Measurements from ENCODE around the gene BPIFB2. TPM values are rescaled to one million over a fixed set of nuclear protein-coding genes. Genes with fewer than 3 reads are reported as not detected.

The BPIFB2 gene
- total RNA-seq, 2 experiments from 2014 or later: not detected

DNA sequence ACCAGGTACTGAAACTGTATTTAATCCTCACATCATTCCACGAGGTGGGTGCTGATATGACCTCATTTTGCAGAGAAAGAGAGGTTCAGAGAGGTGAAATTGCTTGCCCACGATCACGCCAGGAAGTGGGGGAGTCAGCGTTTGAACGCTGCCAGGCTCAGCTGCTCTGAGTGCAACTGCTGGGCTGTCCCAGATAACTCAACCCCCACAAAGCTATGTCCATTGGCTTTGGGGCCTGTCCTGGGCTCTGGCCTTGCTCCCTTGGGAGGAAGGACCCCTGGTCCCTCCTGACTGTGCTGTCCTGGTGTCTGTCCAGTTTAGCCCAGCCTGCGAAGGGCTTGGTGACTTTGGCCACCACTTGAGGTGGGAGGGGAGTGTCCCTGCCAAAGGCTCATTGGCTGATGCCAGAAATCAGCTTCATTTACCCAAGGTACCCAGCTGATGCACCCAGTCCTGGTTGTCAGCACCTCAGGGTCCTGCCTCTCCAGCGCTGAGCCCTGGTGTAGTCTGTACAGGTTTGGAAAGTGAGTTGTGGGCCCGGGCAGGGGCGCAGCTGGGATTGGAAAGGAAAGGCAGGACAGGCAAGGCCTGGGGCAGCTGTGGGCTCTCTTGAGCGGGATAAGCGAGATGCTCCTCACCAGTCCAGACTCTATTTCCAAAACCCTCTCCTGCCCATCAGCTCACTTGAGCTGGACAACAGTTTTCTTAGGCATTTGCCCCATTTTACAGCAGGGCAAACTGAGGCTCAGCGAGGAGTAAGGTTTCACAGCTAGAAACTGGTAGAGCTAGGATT is 41.7 kb upstream of the BPIFB2 start:
- CTCF ChIA-PET: interaction anchor here (0.9 to 3.2 kb wide), 2 partner anchors 20 to 39 kb away, joined by 4 to 19 read pairs; partner anchors contain the start of gene SUN5
- POLR2A ChIA-PET: interaction anchor here (1.4 to 2.4 kb wide), 3 partner anchors 10 to 20 kb away, joined by 4 to 8 read pairs (median 7); no protein-coding TSS in a partner anchor
- H3K9me3 Mint-ChIP-seq: no peaks in the 10 kb centered on the region
- H3K27ac Mint-ChIP-seq: peak overlapping the region; percentile 42
- no peaks in the 10 kb centered on the region for H3K27me3 Mint-ChIP-seq
- no peak overlapping the region for H3K4me3 Mint-ChIP-seq
- peak; percentile 60 for DNase-seq
- H3K36me3 Mint-ChIP-seq: no peaks in the 10 kb centered on the region
- H3K4me1 Mint-ChIP-seq (ENCODE audit: low read depth): peaks cover 74% of the 10 kb centered on the region
- intact Hi-C loops (cut with micrococcal nuclease): loop anchor here (5.0 kb wide), 1 partner anchor 608 kb away; the partner anchor contains the start of gene ASXL1

DNA sequence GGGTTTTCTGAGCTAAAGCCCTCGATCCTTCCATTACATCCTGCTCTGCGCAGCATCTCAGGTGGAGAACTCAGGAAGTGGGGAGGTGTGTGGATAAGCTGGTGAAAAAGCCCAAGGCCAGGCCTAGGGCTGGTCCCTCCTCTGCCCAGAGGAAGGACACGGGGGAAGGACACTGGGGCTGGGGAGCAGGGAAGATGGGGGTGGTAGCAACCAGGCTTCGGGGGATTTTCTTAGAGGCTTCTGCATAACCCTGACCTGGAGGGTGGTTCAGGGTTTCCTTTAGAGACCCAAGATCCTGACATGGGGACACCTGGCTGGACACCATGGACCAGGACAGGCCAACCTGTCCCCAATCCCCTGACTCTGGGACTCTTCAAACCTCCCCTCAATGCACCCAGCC is 41.1 kb upstream of the BPIFB2 start:
- ChIA-PET CTCF (interaction anchor here (0.9 to 3.2 kb wide), 2 partner anchors 20 to 38 kb away, joined by 4 to 19 read pairs; partner anchors contain the start of gene SUN5), POLR2A (interaction anchor here (1.4 to 2.4 kb wide), 3 partner anchors 10 to 21 kb away, joined by 4 to 8 read pairs (median 7); no protein-coding TSS in a partner anchor)
- DNase-seq: peak; percentile 9
- Mint-ChIP-seq H3K4me1 (ENCODE audit: low read depth) (peaks cover 75% of the 10 kb centered on the region), H3K27ac (no peak overlapping the region), H3K9me3 (no peaks in the 10 kb centered on the region), H3K4me3 (no peak overlapping the region), H3K36me3 (no peaks in the 10 kb centered on the region), H3K27me3 (no peaks in the 10 kb centered on the region)
- intact Hi-C loops (cut with micrococcal nuclease): loop anchor here (5.0 kb wide), 1 partner anchor 609 kb away; the partner anchor contains the start of gene ASXL1

DNA sequence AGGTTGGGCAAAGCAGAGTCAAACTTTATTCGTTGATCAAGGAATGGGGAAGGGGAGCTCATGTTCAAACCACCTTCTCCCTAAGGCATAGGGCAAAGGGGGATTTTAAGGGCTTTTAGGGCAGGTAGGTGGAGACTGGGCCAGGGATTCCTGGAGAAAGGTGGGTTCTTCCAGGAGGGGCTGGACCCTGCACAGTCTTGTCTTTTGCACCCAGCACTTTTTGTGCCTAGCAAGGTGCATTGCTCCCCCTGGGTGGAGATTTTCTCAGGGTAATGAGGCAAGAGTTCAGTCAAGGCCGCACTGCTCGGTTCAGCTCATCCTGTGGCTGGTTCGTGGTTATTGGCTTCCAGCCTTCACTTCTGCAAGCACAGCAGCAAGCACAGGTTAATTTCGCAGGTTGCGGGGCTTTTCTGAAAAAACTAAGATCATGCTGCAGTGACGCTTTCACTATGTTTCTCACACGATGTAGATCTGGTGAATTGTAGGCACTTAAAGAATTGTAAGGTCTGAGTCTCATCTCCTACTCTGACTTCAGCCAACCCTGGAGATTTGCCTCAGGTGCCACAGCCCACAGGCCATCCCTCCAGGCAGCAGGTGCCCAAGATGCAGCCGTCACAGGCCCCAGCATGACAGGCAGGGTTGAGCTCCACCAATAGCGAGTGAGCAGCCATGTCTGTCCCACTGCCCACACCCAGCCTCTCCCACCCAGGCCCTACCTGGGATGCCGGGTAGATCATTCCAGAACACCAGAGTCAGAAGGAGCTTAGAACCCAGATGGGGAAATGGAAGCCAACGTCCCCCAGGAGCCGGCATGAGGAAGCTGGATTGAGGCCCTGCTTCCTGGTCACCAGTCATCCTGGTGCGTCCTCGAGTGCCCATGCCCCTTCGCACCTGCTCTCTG is 40.4 kb upstream of the BPIFB2 start:
- ChIA-PET POLR2A (interaction anchor here (1.3 to 2.4 kb wide), 4 partner anchors 9 to 147 kb away, joined by 4 to 8 read pairs (median 6); no protein-coding TSS in a partner anchor), CTCF (interaction anchor here (0.9 to 3.2 kb wide), 5 partner anchors 11 to 189 kb away, joined by 3 to 19 read pairs (median 4); partner anchors contain the start of gene SUN5)
- Mint-ChIP-seq H3K4me3 (peak overlapping the region; percentile 50), H3K27ac (no peak overlapping the region), H3K27me3 (no peaks in the 10 kb centered on the region), H3K36me3 (no peaks in the 10 kb centered on the region), H3K9me3 (no peaks in the 10 kb centered on the region), H3K4me1 (ENCODE audit: low read depth) (peaks cover 72% of the 10 kb centered on the region)
- peak; percentile 84 for DNase-seq
- intact Hi-C loops (cut with micrococcal nuclease): loop anchor here (5.0 kb wide), 1 partner anchor 610 kb away; the partner anchor contains the start of gene ASXL1

DNA sequence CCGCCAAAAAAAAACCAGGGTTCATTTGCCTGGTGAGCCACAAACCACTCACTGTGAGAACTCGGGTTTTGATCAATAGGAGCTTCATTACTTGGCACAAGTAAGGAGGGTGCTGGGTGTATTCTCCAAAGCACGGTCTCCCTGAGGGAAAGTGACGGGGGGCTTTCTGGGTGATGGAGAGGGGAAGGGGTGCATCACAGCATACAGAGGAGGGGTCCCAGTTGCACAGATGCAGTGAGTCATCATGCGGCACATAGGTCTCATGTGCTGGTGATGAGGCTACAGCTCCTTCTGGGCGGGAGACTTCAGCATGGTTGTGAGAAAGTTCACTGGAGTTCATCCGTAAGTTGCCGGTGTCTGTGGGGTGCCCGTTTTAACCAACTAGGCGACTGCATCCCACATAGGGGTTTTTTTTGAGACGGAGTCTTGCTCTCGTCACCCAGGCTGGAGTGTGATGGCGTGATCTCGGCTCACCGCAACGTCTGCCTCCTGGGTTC is 39.5 kb upstream of the BPIFB2 start:
- intact Hi-C loops (cut with micrococcal nuclease): loop anchor here (1.0 to 5.0 kb wide), 3 partner anchors 22 to 611 kb away; partner anchors contain the start of genes ASXL1 and MAPRE1
- DNase-seq: peak; percentile 76
- Mint-ChIP-seq H3K27ac (no peak overlapping the region), H3K9me3 (no peaks in the 10 kb centered on the region), H3K4me1 (ENCODE audit: low read depth) (peaks cover 76% of the 10 kb centered on the region), H3K27me3 (no peaks in the 10 kb centered on the region), H3K36me3 (no peaks in the 10 kb centered on the region), H3K4me3 (peak overlapping the region; percentile 50)
- POLR2A ChIA-PET: interaction anchor here (1.3 to 2.4 kb wide), 4 partner anchors 8 to 147 kb away, joined by 4 to 8 read pairs (median 6); no protein-coding TSS in a partner anchor
- CTCF ChIA-PET: interaction anchor here (0.6 to 3.2 kb wide), 5 partner anchors 10 to 190 kb away, joined by 3 to 19 read pairs (median 4); no protein-coding TSS in a partner anchor

DNA sequence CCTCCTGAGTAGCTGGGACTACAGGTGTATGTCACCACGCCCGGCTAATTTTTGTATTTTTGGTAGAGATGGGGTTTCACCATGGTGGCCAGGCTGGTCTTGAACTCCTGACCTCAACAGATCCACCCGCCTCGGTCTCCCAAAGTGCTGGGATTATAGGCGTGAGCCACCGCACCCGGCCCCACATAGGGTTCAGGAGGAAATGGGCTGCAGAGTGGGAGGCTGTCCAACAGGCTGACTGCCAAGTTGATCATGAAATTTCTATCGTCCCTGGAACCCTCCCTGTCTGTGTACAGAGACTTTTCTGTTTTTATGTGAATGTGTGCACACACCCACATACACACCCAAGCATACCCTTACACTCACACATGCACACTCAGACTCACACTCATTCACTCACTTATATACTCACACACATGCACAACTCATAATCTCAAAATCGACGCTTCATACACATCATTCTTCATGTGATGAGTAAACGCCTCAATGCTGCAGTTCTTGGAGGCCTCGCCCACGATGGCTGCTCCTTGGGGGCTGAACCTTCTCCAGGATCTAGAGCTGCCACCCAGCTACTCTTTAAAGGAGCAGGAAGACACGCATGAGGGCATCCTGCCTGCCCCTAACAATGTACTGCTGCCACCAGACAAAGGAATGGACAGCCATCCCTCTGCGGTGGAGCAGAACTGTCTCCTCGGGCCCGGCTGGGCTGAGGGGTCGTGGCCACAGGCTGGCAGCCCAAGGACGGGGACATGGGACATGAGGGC is 38.8 kb upstream of the BPIFB2 start:
- POLR2A ChIA-PET: interaction anchor here (1.9 kb wide), 1 partner anchor 148 kb away, joined by 4 read pairs; no protein-coding TSS in a partner anchor
- H3K36me3 Mint-ChIP-seq: no peaks in the 10 kb centered on the region
- H3K4me3 Mint-ChIP-seq: peak overlapping the region; percentile 10
- H3K4me1 Mint-ChIP-seq (ENCODE audit: low read depth): peaks cover 78% of the 10 kb centered on the region
- no peaks in the 10 kb centered on the region for H3K9me3 Mint-ChIP-seq
- no peaks in the 10 kb centered on the region for H3K27me3 Mint-ChIP-seq
- intact Hi-C loops (cut with micrococcal nuclease): loop anchor here (1.0 to 5.0 kb wide), 3 partner anchors 22 to 611 kb away; partner anchors contain the start of genes ASXL1 and MAPRE1
- CTCF ChIA-PET: interaction anchor here (0.6 to 3.2 kb wide), 4 partner anchors 9 to 26 kb away, joined by 3 to 19 read pairs (median 4); no protein-coding TSS in a partner anchor
- peak; percentile 80 for DNase-seq
- H3K27ac Mint-ChIP-seq: no peak overlapping the region

DNA sequence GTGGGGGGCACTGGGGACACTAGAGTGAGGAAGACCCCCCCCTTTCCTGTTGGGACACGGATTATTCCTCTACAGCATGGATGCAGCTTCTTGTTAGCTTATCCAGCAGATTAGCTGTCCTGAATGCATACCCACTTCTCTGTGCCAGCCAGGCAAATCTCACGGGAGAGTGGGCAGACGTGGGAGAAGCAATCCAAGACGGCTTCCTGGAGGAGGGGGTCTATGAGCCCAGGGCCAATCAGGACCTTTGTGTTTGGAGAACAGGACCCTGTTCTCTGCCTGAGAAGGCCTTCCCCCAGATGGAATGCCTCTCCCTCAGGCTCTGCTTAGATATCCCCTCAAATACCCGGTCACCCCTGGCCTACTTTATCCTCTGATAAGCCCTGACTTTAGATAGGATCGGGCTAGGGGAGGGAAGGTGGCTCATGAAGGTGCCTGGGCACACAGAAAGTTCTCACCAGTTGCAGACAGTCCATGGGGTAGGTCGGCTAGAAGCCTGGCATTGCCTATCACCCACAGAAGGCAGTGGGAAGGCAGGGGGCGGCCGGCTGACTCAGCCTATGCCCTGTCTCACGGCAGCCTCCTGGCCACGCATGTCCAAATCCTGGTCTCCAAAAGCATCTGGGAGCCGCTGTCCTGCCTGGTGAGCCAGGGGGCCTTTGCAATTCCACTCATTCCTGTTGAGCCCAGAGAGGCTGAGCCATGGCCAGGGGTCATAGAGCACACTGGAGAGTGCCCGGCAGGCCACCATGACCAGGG is 38.0 kb upstream of the BPIFB2 start:
- no peaks in the 10 kb centered on the region for H3K27me3 Mint-ChIP-seq
- H3K9me3 Mint-ChIP-seq: no peaks in the 10 kb centered on the region
- ChIA-PET POLR2A (no interaction called here), CTCF (interaction anchor here (1.2 kb wide), 1 partner anchor 23 kb away, joined by 3 read pairs; no protein-coding TSS in a partner anchor)
- no peak overlapping the region for H3K27ac Mint-ChIP-seq
- intact Hi-C loops (cut with micrococcal nuclease): loop anchor here (5.0 kb wide), 1 partner anchor 612 kb away; the partner anchor contains the start of gene ASXL1
- H3K4me1 Mint-ChIP-seq (ENCODE audit: low read depth): peaks cover 84% of the 10 kb centered on the region
- H3K36me3 Mint-ChIP-seq: no peaks in the 10 kb centered on the region
- DNase-seq: peak; percentile 22
- no peak overlapping the region for H3K4me3 Mint-ChIP-seq

- no peaks in the 10 kb centered on the region for H3K36me3 Mint-ChIP-seq
- H3K27me3 Mint-ChIP-seq: no peaks in the 10 kb centered on the region
- peaks cover under 1% of the 10 kb centered on the region for H3K9me3 Mint-ChIP-seq
- CTCF ChIA-PET: interaction anchor here (0.9 to 2.9 kb wide), 3 partner anchors 25 to 131 kb away, joined by 3 to 9 read pairs (median 7); partner anchors contain the start of gene SUN5
- H3K27ac Mint-ChIP-seq: no peak overlapping the region
- intact Hi-C loops (cut with micrococcal nuclease): no loop called here
- H3K4me3 Mint-ChIP-seq: no peak overlapping the region
- DNase-seq: peak; percentile 8
- POLR2A ChIA-PET: interaction anchor here (0.5 to 1.9 kb wide), 3 partner anchors 16 to 1133 kb away, joined by 3 to 5 read pairs (median 3); no protein-coding TSS in a partner anchor
- H3K4me1 Mint-ChIP-seq (ENCODE audit: low read depth): peaks cover 85% of the 10 kb centered on the region
Observed at GRCh38 chr20:32970115-32970972, 37.2 kb upstream of the BPIFB2 start.

DNA sequence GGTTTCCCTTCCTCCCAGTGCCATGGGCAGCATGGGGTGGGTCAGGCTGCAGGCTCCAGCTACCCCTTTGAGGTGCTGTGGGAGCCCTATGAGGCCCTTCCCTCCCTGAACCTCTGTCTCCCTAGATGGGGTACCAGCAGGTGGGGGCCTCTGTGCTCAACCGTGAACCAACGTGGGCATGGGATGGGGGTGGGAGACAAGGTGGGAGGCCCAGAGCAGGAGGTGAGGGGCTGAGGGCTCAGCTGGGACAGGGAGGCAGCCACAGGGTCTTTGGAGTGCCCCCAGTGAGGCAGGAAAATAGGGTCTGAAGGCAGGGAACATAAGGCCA is 36.6 kb upstream of the BPIFB2 start:
- ChIA-PET POLR2A (interaction anchor here (1.2 to 1.9 kb wide), 2 partner anchors 15 to 25 kb away, joined by 3 to 5 read pairs; no protein-coding TSS in a partner anchor), CTCF (interaction anchor here (0.9 to 2.9 kb wide), 3 partner anchors 25 to 132 kb away, joined by 3 to 9 read pairs (median 7); partner anchors contain the start of gene SUN5)
- no peaks in the 10 kb centered on the region for H3K27me3 Mint-ChIP-seq
- intact Hi-C loops (cut with micrococcal nuclease): no loop called here
- H3K4me3 Mint-ChIP-seq: no peak overlapping the region
- peaks cover 5% of the 10 kb centered on the region for H3K9me3 Mint-ChIP-seq
- DNase-seq: peak; percentile 22
- peaks cover 79% of the 10 kb centered on the region for H3K4me1 Mint-ChIP-seq (ENCODE audit: low read depth)
- H3K27ac Mint-ChIP-seq: no peak overlapping the region
- H3K36me3 Mint-ChIP-seq: peaks cover under 1% of the 10 kb centered on the region

- Mint-ChIP-seq H3K4me3 (no peak overlapping the region), H3K27me3 (no peaks in the 10 kb centered on the region), H3K36me3 (peaks cover 7% of the 10 kb centered on the region), H3K9me3 (peaks cover 13% of the 10 kb centered on the region), H3K27ac (no peak overlapping the region), H3K4me1 (ENCODE audit: low read depth) (peaks cover 79% of the 10 kb centered on the region)
- ChIA-PET CTCF (interaction anchor here (1.9 to 2.9 kb wide), 2 partner anchors 26 to 33 kb away, joined by 7 to 9 read pairs; partner anchors contain the start of gene SUN5), POLR2A (interaction anchor here (1.2 to 1.9 kb wide), 2 partner anchors 15 to 26 kb away, joined by 3 to 5 read pairs; no protein-coding TSS in a partner anchor)
- no peak for DNase-seq
- intact Hi-C loops (cut with micrococcal nuclease): loop anchor here (1.0 to 2.0 kb wide), 3 partner anchors 23 to 33 kb away; partner anchors contain the start of gene SUN5
Observed at GRCh38 chr20:32971703-32972161, 35.8 kb upstream of the BPIFB2 start.

All from activated CD4-positive, alpha-beta memory T cell treated with anti-CD3 and anti-CD28 coated beads for 36 hours (primary cell).